PC-3 (cell line): Measurements from ENCODE around the gene SOCS4. TPM values are rescaled to one million over a fixed set of nuclear protein-coding genes. Genes with fewer than 3 reads are reported as not detected.
"Not testable (repeated sequence)": the region's sequence is repeated elsewhere in the genome, so short reads cannot be mapped to it uniquely, and the experiment has no call there.

Experiments used
- ATAC-seq: fragments of 200-7000 bp; cut with Tn5 transposase; 2 replicates; pipeline ENCODE4 v1.9.1; 2020; ENCODE audit warnings: mild to moderate bottlenecking, moderate library complexity
- BruUV-seq: library from RNA; stranded (reverse); fragments of 400-500 nt; replicated peaks from 2 replicates; lab custom pipeline; 2021; lab: Mats Ljungman, UMichigan
- CTCF ChIA-PET: fragments of 300-600 bp; sonication (Branson Sonifier 250); formaldehyde crosslinking; loops from one replicate; lab custom pipeline; 2022; ENCODE audit warnings: antibody characterized with exemption; lab: Charles Lee
- POLR2A ChIA-PET: fragments of 300-600 bp; sonication (Branson Sonifier 250); formaldehyde crosslinking; loops from one replicate; lab custom pipeline; 2022; ENCODE audit warnings: antibody characterized with exemption; ENCODE audit not compliant: unreplicated experiment; lab: Charles Lee
- DNase-seq: peaks from one replicate; pipeline ENCODE4 v3.0.0-alpha.2; 2015
- H2AFZ ChIP-seq: fragments of 300-600 bp; sonication (generic); 2 replicates; pipeline ENCODE4 v1.6.0; 2016; ENCODE audit warnings: antibody characterized with exemption, low read length
- H3F3A ChIP-seq: fragments of 300-600 bp; sonication (generic); one replicate; pipeline ENCODE4 v1.6.0; 2017; ENCODE audit warnings: antibody characterized with exemption, low read length, control low read depth, mild to moderate bottlenecking; ENCODE audit not compliant: unreplicated experiment
- H3K27ac ChIP-seq: fragments of 300-600 bp; sonication (generic); 2 replicates; pipeline ENCODE4 v1.5.1; 2016; ENCODE audit warnings: mild to moderate bottlenecking, low read length
- H3K27me3 ChIP-seq: fragments of 300-600 bp; sonication (generic); 2 replicates; pipeline ENCODE4 v1.6.1; 2016; ENCODE audit warnings: low read length, mixed read lengths
- H3K36me3 ChIP-seq: fragments of 300-600 bp; sonication (generic); 2 replicates; pipeline ENCODE4 v1.6.1; 2016; ENCODE audit warnings: low read depth, mixed run types, low read length, mixed read lengths
- H3K4me1 ChIP-seq: fragments of 300-600 bp; sonication (generic); 2 replicates; pipeline ENCODE4 v1.5.1; 2016; ENCODE audit warnings: low read length; ENCODE audit not compliant: insufficient read depth
- H3K4me2 ChIP-seq: fragments of 300-600 bp; sonication (generic); 2 replicates; pipeline ENCODE4 v1.6.0; 2016; ENCODE audit warnings: low read length
- H3K4me3 ChIP-seq: fragments of 300-600 bp; sonication (generic); 2 replicates; pipeline ENCODE4 v1.5.1; 2016; ENCODE audit warnings: mild to moderate bottlenecking, low read length, mixed read lengths
- H3K79me2 ChIP-seq: fragments of 300-600 bp; sonication (generic); 2 replicates; pipeline ENCODE4 v1.6.1; 2017; ENCODE audit warnings: low read length, mixed read lengths
- H3K9ac ChIP-seq: fragments of 300-600 bp; sonication (generic); 2 replicates; pipeline ENCODE4 v1.6.0; 2016; ENCODE audit warnings: mild to moderate bottlenecking, low read length
- H3K9me2 ChIP-seq: fragments of 300-600 bp; sonication (generic); replicated peaks from 2 replicates; pipeline ENCODE4 v1.6.1; 2016; ENCODE audit warnings: mixed run types, low read length, mixed read lengths
- H3K9me3 ChIP-seq: fragments of 300-600 bp; sonication (generic); 2 replicates; pipeline ENCODE4 v1.6.1; 2016; ENCODE audit warnings: low read length, mixed read lengths
- H4K20me1 ChIP-seq: fragments of 300-600 bp; sonication (generic); 2 replicates; pipeline ENCODE4 v1.6.1; 2016; ENCODE audit warnings: low read length, mixed read lengths
- EZH2 ChIP-seq: fragments of 300-600 bp; sonication (generic); IDR thresholded peaks from one replicate; pipeline ENCODE4 v1.6.1; 2017; ENCODE audit warnings: antibody characterized with exemption, mild to moderate bottlenecking, low read length; ENCODE audit not compliant: unreplicated experiment
- EZH2phosphoT487 ChIP-seq: fragments of 300-600 bp; sonication (generic); IDR thresholded peaks from 2 replicates; pipeline ENCODE4 v1.6.1; 2018; ENCODE audit warnings: mild to moderate bottlenecking, antibody characterized with exemption, low read length, borderline replicate concordance
- intact Hi-C: fragments of 100-400 bp; cut with micrococcal nuclease; formaldehyde crosslinking; loops from 2 replicates; pipeline ENCODE4 v1.9.0; 2023
- total RNA-seq: library from RNA; depleted of rRNA; stranded (reverse); fragments of >200 nt; gene quantifications from 2 replicates; pipeline ENCODE4 v1.2.3, GENCODE V29; 2014
- TF ChIP-seq, protein P1 (sequence below): fragments of 300-600 bp; sonication (generic); conservative IDR thresholded peaks from 2 replicates; pipeline ENCODE4 v1.5.1; 2017; ENCODE audit warnings: antibody characterized with exemption, low read depth, mild to moderate bottlenecking, low read length

SOCS4 gene
- total RNA-seq, 1 experiment from 2014 or later = 22.5 TPM

DNA sequence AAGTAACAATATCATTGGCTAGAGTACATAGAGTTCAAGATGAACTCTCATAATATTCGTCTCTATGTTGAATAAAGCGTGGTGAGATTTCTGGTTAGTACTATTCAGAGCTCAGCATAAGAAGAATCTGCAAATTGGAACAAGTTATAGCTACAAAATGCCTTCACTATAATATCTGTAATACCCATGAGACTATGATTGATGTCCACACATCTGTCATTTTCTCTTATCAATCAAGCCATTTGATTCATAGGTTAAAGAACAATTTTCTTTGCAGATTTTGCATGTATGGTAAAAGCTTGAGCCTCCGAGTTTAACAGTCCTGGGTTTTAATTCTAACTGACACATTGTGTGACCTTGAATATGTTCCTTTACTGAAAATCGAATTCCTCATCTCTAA lies 1.4 kb downstream of the SOCS4 start:
- DNase-seq (no peak), ATAC-seq (no peak)
- intact Hi-C loops = no loop called here
- Histone ChIP-seq H3K27me3 (no peaks in the 10 kb centered on the region), H3K4me3 (peak overlapping the region; percentile 75), H3K79me2 (peaks cover 82% of the 10 kb centered on the region), H4K20me1 (peaks cover 35% of the 10 kb centered on the region), H3K9ac (peak overlapping the region; percentile 86), H3K9me2 (no peaks in the 10 kb centered on the region), H3K9me3 (no peaks in the 10 kb centered on the region), H3F3A (no peaks in the 10 kb centered on the region), H3K27ac (no peak overlapping the region), H3K4me2 (peak overlapping the region; percentile 80), H3K36me3 (peaks cover 11% of the 10 kb centered on the region), H3K4me1 (peaks cover 34% of the 10 kb centered on the region), H2AFZ (no peak overlapping the region)
- no TSS peak for BruUV-seq
- TF ChIP-seq EZH2 (no peak), EZH2phosphoT487 (no peak)
- TF ChIP-seq, protein P1, sequence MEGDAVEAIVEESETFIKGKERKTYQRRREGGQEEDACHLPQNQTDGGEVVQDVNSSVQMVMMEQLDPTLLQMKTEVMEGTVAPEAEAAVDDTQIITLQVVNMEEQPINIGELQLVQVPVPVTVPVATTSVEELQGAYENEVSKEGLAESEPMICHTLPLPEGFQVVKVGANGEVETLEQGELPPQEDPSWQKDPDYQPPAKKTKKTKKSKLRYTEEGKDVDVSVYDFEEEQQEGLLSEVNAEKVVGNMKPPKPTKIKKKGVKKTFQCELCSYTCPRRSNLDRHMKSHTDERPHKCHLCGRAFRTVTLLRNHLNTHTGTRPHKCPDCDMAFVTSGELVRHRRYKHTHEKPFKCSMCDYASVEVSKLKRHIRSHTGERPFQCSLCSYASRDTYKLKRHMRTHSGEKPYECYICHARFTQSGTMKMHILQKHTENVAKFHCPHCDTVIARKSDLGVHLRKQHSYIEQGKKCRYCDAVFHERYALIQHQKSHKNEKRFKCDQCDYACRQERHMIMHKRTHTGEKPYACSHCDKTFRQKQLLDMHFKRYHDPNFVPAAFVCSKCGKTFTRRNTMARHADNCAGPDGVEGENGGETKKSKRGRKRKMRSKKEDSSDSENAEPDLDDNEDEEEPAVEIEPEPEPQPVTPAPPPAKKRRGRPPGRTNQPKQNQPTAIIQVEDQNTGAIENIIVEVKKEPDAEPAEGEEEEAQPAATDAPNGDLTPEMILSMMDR = no peak
- CTCF ChIA-PET = interaction anchor here (0.5 to 1.0 kb wide), 3 partner anchors 23 to 125 kb away, joined by 3 to 6 read pairs (median 4); partner anchors contain the start of genes GCH1 and MAPK1IP1L
- POLR2A ChIA-PET = no interaction called here

DNA sequence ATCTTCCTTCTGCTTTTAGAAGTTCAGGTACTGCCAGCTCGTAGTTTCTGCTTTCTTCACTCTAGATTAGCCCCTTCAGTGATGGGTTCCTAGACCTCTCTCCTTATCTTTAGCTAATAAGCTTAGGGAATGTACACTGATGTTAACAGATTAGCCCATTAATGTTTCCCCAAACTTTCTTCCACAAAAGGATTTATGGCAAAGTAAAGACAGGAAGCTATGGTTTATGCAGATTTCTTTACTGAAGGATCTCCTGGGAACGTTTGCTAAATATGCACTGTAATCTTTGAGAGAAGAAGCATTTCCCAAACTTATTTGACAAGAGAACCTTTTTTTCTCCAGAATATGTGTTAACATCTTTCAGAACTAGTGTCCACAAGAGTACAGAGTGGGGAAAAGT lies 4.2 kb downstream of the SOCS4 start:
- TF ChIP-seq, protein P1 = no peak
- no peak for TF ChIP-seq EZH2phosphoT487
- no peak for TF ChIP-seq EZH2
- H3K4me3 ChIP-seq = no peak overlapping the region
- no peaks in the 10 kb centered on the region for H3K9me2 ChIP-seq
- ChIA-PET POLR2A (no interaction called here), CTCF (no interaction called here)
- DNase-seq = no peak
- no peak overlapping the region for H2AFZ ChIP-seq
- H3K27ac ChIP-seq = no peak overlapping the region
- intact Hi-C loops = no loop called here
- no peaks in the 10 kb centered on the region for H3F3A ChIP-seq
- H3K4me2 ChIP-seq = no peak overlapping the region
- ATAC-seq = no peak
- peaks cover 19% of the 10 kb centered on the region for H3K36me3 ChIP-seq
- H3K79me2 ChIP-seq = peaks cover 63% of the 10 kb centered on the region
- no peaks in the 10 kb centered on the region for H3K27me3 ChIP-seq
- H3K9ac ChIP-seq = no peak overlapping the region
- peaks cover 35% of the 10 kb centered on the region for H4K20me1 ChIP-seq
- peaks cover 20% of the 10 kb centered on the region for H3K4me1 ChIP-seq
- no TSS peak for BruUV-seq
- no peaks in the 10 kb centered on the region for H3K9me3 ChIP-seq

DNA sequence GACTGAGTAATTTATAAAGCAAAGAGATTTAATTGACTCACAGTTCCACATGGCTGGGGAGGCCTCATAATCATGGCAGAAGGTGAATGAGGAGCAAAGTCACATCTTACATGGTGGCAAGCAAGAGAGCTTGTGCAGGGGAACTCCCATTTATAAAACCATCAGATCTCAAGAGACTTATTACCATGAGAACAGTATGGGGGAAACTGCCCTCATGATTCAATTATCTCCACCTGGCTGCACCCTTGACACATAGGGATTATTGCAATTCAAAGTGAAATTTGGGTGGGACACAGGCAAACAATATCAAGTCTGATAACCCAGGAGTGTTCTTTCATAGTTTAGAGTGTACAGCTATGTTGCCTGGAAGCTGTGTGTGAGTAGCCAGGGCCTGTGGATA lies 11.0 kb downstream of the SOCS4 start:
- POLR2A ChIA-PET = interaction anchor here (1.0 to 1.1 kb wide), 2 partner anchors 11 to 13 kb away, joined by 3 to 6 read pairs; partner anchors contain the start of genes MAPK1IP1L, SOCS4 and WDHD1

More for the DNA sequence above, 11.0 kb downstream of the SOCS4 start:
- peak; percentile 19; the same call in 1 of the 2 replicates for ATAC-seq
- H3K9ac ChIP-seq, H3K4me2 ChIP-seq, H3K4me3 ChIP-seq, intact Hi-C loops, H3K9me3 ChIP-seq, H3K9me2 ChIP-seq, CTCF ChIA-PET, H4K20me1 ChIP-seq, H3K27ac ChIP-seq, H2AFZ ChIP-seq, H3K27me3 ChIP-seq, BruUV-seq, DNase-seq: not testable (repeated sequence)
- peaks cover 30% of the 10 kb centered on the region for H3K36me3 ChIP-seq
- peaks cover 16% of the 10 kb centered on the region for H3K4me1 ChIP-seq
- H3F3A ChIP-seq = peaks cover 11% of the 10 kb centered on the region
- peaks cover 24% of the 10 kb centered on the region for H3K79me2 ChIP-seq
